Measurements from ENCODE around the gene C16orf86.

Gene C16orf86

GRCh38 chr16:67697422-67698185 lies 31.0 kb downstream of the C16orf86 start:
- no peak for DNase-seq

DNA sequence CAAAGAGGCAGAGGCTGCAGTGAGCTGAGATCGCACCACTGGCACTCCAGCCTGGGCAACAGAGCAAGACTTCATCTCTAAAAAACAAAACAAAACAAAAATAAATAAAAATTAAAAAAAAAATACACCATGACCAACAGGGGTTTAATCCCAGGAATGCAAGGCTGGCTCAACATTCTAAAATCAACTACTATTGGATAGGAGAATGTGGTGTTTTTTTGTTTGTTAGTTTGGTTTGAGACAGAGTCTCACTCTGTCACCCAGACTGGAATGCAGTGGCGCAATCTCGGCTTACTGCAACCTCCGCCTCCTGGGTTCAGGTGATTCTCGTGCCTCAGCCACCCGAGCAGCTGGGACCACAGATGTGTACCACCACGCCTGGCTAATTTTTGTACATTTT lies 32.7 kb downstream of the C16orf86 start:
- no peak for DNase-seq

- no peak for DNase-seq
Measured at GRCh38 chr16:67701420-67701819, 34.8 kb downstream of the C16orf86 start.

DNA sequence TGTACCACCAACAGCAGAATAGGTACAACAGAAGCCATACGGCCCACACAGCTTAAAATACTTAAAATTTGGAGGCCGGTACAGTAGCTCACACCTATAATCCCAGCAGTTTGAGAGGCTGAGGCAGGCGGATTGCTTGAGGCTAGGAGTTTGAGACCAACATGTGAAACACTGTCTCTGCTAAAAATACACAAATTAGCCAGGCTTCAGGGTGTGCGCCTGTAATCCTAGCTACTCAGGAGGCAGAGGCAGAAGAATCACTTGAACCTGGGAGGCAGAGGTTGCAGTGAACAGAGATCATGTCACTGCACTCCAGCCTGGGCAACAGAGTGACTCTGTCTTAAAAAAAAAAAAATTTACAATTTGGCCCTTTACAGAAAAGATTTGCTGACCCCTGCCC lies 35.5 kb downstream of the C16orf86 start:
- DNase-seq = no peak

- DNase-seq = no peak
Measured at GRCh38 chr16:67703626-67704025, 37.0 kb downstream of the C16orf86 start.

- DNase-seq = no peak
Measured at GRCh38 chr16:67704110-67704509, 37.5 kb downstream of the C16orf86 start.

GRCh38 chr16:67707210-67707609 lies 40.6 kb downstream of the C16orf86 start:
- DNase-seq = no peak

DNA sequence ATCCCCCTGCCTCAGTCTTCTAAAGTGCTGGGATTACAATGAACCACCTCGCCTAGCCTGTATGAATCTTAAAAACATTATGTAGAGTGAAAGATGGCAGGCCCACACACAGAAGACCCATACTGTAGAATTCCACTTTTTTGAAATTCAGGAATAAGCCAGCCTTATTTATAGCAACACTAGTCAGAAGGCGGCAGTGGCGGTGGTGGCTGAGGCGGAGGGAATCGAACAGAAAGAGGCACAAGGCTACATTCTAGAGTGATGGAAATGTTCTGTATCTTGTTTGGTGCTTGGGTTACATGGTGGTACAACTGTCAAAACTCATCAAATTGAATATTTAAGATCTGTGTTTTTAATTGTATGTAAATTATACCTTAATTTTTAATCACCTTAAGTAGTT lies 41.2 kb downstream of the C16orf86 start:
- no peak for DNase-seq

DNA sequence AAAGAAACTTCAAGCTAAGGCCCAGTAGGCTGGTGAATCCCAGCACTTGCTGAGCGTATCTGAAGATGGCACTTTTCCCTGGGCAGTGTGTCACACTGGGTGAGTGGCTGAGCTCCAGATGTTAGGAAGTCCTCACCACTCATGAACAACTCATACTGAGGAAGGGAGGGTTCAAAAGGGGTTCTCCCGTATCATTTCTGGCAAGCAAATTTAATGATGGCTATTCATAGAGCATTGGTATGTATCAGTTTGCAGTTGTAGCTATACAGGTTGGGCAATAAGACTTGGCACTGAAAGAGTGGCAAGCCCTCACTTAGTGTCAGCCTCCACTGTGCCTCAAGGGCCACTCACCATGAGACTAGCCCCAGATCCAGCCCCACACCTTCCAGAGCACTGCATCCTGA lies 41.8 kb downstream of the C16orf86 start:
- DNase-seq = no peak

DNA sequence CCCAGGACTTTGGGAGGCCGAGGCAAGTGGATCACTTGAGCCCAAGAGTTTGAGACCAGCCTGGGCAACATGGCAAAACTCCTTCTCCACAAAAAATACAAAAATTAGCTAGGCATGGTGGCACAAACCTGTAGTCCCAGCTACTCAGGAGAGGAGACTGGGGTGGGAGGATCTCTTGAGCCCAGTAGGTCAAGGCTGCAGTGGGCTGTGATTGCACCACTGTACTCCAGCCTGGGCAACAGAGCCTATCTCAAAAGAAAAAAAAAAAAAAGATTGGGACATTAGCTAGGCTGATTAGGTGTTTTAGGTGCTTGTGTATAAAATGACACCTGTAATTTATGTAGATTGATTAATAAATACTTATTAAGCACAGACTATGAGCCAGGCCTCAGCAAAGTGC lies 42.4 kb downstream of the C16orf86 start:
- no peak for DNase-seq

DNA sequence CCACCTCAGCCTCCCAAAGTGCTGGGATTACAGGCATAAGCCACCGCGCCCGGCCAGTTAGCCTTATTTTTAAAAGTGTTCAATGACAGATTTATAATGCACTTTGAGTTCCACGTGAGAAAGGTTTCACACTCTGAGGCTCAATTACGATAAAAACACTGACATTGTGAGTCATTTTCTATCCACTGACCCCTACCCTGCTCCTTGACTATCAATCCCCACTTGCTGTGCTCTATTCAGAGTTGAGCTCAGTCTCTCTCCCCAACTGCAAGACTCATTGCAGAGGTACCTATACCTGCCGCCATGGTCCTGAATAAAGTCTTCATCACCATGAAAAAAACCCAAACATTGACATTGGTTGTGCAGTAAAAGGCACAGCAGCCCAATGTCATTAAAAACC lies 44.0 kb downstream of the C16orf86 start:
- DNase-seq = no peak

GRCh38 chr16:67713647-67714273 lies 47.1 kb downstream of the C16orf86 start:
- no peak for DNase-seq

- no peak for DNase-seq
Measured at GRCh38 chr16:67714522-67714921, 47.9 kb downstream of the C16orf86 start.

DNA sequence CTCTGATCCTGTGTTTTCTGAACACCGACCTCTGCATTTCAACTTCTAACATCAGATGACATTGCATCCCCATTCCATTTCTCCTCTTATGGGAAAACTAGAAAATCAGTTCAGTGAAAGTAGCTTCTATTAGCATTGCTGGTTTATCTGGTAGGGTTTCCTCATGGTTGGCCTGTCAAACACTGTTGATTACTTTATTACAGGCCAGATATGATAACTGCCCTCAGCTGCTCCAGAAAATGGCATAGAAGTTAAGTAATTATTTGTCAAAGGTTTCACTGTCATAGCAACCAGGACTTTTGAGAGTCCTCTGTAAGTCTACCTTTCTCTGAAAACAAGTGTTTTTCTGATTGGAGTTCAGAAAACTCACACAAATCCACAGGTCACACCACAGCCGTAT lies 49.5 kb downstream of the C16orf86 start:
- no peak for DNase-seq

All from activated gamma-delta T cell (primary cell).